Astrocyte of the cerebellum (primary cell): ENCODE measurements around the gene CARM1.

Source experiments
- DNase-seq: peaks from one replicate; pipeline ENCODE4 v3.0.0-alpha.2; 2011; ENCODE audit warnings: low read depth
- H3K4me3 ChIP-seq: 2 replicates; pipeline ENCODE4 v1.5.1; 2011; ENCODE audit warnings: mild to moderate bottlenecking, low read depth, low read length, moderate library complexity
- in situ Hi-C: cut with HindIII; loops from 2 replicates; pipeline ENCODE4 v1.10.0; 2017; ENCODE audit warnings: low sequenced_read_pairs
- TF ChIP-seq, protein P1 (sequence below): IDR thresholded peaks from 2 replicates; pipeline ENCODE4 v1.5.1; 2012; ENCODE audit warnings: low read length, low read depth, moderate library complexity, mild to moderate bottlenecking; ENCODE audit errors: missing control alignments

CARM1 gene

DNA sequence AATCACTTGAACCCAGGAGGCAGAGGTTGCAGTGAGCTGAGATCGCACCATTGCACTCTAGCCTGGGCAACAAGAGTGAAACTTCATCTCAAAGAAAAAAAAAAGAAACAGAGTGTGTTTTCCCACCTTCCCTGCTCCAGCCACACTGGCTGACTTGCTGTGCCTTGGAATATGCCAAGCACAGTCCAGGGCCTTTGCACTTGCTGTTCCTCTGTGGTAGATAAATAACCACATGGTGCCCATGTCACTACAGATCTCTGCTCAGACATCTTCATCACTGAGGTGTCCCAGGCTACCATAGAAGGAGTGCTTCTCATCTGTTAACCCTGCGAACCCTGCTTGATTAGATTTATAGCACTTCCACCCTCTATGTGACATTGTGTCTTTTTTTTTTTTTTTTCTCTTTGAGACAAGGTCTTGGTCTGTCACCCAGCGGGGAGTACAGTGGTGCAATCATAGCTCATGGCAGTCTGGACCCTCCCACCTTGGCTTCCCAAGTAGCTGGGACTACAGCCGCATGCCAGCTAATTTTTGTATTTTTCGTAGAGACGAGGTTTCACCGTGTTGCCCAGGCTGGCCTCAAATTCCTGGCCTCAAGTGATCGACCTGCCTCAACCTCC, 99.9 kb downstream of the CARM1 start:
- TF ChIP-seq, protein P1, sequence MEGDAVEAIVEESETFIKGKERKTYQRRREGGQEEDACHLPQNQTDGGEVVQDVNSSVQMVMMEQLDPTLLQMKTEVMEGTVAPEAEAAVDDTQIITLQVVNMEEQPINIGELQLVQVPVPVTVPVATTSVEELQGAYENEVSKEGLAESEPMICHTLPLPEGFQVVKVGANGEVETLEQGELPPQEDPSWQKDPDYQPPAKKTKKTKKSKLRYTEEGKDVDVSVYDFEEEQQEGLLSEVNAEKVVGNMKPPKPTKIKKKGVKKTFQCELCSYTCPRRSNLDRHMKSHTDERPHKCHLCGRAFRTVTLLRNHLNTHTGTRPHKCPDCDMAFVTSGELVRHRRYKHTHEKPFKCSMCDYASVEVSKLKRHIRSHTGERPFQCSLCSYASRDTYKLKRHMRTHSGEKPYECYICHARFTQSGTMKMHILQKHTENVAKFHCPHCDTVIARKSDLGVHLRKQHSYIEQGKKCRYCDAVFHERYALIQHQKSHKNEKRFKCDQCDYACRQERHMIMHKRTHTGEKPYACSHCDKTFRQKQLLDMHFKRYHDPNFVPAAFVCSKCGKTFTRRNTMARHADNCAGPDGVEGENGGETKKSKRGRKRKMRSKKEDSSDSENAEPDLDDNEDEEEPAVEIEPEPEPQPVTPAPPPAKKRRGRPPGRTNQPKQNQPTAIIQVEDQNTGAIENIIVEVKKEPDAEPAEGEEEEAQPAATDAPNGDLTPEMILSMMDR = no peak
- H3K4me3 ChIP-seq = no peak overlapping the region
- in situ Hi-C loops = no loop called here
- DNase-seq = no peak
